ENCODE measurements around the gene RGL3.
"Not testable (repeated sequence)": the region's sequence is repeated elsewhere in the genome, so short reads cannot be mapped to it uniquely, and the experiment has no call there.

Gene RGL3

GRCh38 chr19:11418549-11419506 lies at the start of gene RGL3:
Gene RGL3 (minus strand): TSS chr19:11419314. CDS start chr19:11419278, 36 bp downstream.
- DNase-seq (ENCODE audit: low read depth in 1 of 2, low spot score in 1 of 2): no peak

GRCh38 chr19:11468266-11468845 lies 49.2 kb upstream of the RGL3 start:
- not testable (repeated sequence) for DNase-seq (ENCODE audit: low read depth in 1 of 2, low spot score in 1 of 2)

GRCh38 chr19:11465600-11465999 lies 46.5 kb upstream of the RGL3 start:
- no peak for DNase-seq (ENCODE audit: low read depth in 1 of 2, low spot score in 1 of 2)

GRCh38 chr19:11464333-11465265 lies 45.5 kb upstream of the RGL3 start:
- no peak for DNase-seq (ENCODE audit: low read depth in 1 of 2, low spot score in 1 of 2)

GRCh38 chr19:11463391-11463790 lies 44.3 kb upstream of the RGL3 start:
- DNase-seq (ENCODE audit: low read depth in 1 of 2, low spot score in 1 of 2): no peak

- no peak for DNase-seq (ENCODE audit: low read depth in 1 of 2, low spot score in 1 of 2)
These were observed 42.3 kb upstream of the RGL3 start for GRCh38 chr19:11461453-11461852.

GRCh38 chr19:11460207-11460606 lies 41.1 kb upstream of the RGL3 start:
- DNase-seq (ENCODE audit: low read depth in 1 of 2, low spot score in 1 of 2): no peak

GRCh38 chr19:11458912-11459311 lies 39.8 kb upstream of the RGL3 start:
- not testable (repeated sequence) for DNase-seq (ENCODE audit: low read depth in 1 of 2, low spot score in 1 of 2)

GRCh38 chr19:11458236-11458900 lies 39.3 kb upstream of the RGL3 start:
- DNase-seq (ENCODE audit: low read depth in 1 of 2, low spot score in 1 of 2): no peak

- DNase-seq (ENCODE audit: low read depth in 1 of 2, low spot score in 1 of 2): no peak
These were observed 38.7 kb upstream of the RGL3 start for GRCh38 chr19:11457831-11458230.

GRCh38 chr19:11457115-11457514 lies 38.0 kb upstream of the RGL3 start:
- no peak for DNase-seq (ENCODE audit: low read depth in 1 of 2, low spot score in 1 of 2)

- DNase-seq (ENCODE audit: low read depth in 1 of 2, low spot score in 1 of 2): no peak
These were observed 37.5 kb upstream of the RGL3 start for GRCh38 chr19:11456659-11457058.

GRCh38 chr19:11455233-11455554 lies 36.1 kb upstream of the RGL3 start:
- not testable (repeated sequence) for DNase-seq (ENCODE audit: low read depth in 1 of 2, low spot score in 1 of 2)

- DNase-seq (ENCODE audit: low read depth in 1 of 2, low spot score in 1 of 2): no peak
These were observed 34.6 kb upstream of the RGL3 start for GRCh38 chr19:11453468-11454341.

GRCh38 chr19:11452620-11453310 lies 33.7 kb upstream of the RGL3 start:
- no peak for DNase-seq (ENCODE audit: low read depth in 1 of 2, low spot score in 1 of 2)

GRCh38 chr19:11451871-11452619 lies 32.9 kb upstream of the RGL3 start:
- no peak for DNase-seq (ENCODE audit: low read depth in 1 of 2, low spot score in 1 of 2)

- DNase-seq (ENCODE audit: low read depth in 1 of 2, low spot score in 1 of 2): no peak
These were observed 32.3 kb upstream of the RGL3 start for GRCh38 chr19:11451327-11451870.

- no peak for DNase-seq (ENCODE audit: low read depth in 1 of 2, low spot score in 1 of 2)
These were observed 31.6 kb upstream of the RGL3 start for GRCh38 chr19:11450570-11451326.

All from activated T-helper 1 cell treated with anti-CD3 and anti-CD28 coated beads, Interleukin-2, amount 50 U/mL, for 16 hours (primary cell).